K562 treated with DMSO at 1 percent for 4 hours (cell line): Measurements from ENCODE around the gene IGSF9. TPM values are rescaled to one million over a fixed set of nuclear protein-coding genes. Genes with fewer than 3 reads are reported as not detected.

Experiments used
- total RNA-seq: library from RNA; unstranded; fragments of 300-600 nt; gene quantifications from 2 replicates; pipeline ENCODE4 v1.2.3, GENCODE V29; 2022; ENCODE audit not compliant: insufficient read depth

The IGSF9 gene, protein sequence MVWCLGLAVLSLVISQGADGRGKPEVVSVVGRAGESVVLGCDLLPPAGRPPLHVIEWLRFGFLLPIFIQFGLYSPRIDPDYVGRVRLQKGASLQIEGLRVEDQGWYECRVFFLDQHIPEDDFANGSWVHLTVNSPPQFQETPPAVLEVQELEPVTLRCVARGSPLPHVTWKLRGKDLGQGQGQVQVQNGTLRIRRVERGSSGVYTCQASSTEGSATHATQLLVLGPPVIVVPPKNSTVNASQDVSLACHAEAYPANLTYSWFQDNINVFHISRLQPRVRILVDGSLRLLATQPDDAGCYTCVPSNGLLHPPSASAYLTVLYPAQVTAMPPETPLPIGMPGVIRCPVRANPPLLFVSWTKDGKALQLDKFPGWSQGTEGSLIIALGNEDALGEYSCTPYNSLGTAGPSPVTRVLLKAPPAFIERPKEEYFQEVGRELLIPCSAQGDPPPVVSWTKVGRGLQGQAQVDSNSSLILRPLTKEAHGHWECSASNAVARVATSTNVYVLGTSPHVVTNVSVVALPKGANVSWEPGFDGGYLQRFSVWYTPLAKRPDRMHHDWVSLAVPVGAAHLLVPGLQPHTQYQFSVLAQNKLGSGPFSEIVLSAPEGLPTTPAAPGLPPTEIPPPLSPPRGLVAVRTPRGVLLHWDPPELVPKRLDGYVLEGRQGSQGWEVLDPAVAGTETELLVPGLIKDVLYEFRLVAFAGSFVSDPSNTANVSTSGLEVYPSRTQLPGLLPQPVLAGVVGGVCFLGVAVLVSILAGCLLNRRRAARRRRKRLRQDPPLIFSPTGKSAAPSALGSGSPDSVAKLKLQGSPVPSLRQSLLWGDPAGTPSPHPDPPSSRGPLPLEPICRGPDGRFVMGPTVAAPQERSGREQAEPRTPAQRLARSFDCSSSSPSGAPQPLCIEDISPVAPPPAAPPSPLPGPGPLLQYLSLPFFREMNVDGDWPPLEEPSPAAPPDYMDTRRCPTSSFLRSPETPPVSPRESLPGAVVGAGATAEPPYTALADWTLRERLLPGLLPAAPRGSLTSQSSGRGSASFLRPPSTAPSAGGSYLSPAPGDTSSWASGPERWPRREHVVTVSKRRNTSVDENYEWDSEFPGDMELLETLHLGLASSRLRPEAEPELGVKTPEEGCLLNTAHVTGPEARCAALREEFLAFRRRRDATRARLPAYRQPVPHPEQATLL
- total RNA-seq = not detected in 2 replicates

DNA sequence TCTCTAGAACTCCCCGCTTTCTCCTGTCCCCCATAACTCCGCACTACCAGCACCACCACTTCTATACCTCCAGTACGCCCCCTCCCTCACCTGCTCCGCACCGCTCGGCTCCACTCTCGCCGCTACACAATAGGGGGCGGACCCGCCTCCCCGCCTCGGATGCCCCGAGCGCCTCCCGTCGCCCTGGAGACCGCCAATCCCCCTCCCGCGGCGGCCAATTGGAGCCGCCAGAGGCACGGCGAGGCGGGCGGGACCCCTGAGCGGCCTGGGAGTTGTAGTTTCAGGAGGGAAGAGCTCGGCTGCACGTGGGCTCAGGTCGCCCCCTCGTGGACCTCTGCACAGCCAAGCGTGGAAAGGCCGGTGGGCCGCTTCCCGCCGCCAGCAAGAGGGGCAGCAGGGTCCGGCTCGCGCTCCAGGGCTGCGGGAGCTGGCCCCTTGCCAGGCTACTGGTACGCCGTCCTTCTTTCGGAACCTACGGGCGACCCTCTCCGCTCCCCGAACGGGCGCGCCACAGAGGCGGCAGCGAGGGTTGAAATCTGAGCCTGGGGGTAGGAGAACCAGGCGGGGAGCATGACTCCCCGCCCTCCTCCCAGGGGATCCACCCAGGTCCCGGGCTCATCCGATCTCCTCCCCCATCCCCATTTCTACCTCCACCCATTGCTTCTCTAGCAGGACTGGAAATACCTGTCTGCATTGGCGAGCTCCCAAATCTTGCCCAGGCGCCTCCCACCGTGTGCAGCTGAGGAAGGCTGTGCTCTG is at the start of gene IGSF9:
TSS of gene IGSF9 (minus strand) at position 131 of the 759 bp plus-strand sequence. CDS start 2,159 bp downstream, outside the sequence.

DNA sequence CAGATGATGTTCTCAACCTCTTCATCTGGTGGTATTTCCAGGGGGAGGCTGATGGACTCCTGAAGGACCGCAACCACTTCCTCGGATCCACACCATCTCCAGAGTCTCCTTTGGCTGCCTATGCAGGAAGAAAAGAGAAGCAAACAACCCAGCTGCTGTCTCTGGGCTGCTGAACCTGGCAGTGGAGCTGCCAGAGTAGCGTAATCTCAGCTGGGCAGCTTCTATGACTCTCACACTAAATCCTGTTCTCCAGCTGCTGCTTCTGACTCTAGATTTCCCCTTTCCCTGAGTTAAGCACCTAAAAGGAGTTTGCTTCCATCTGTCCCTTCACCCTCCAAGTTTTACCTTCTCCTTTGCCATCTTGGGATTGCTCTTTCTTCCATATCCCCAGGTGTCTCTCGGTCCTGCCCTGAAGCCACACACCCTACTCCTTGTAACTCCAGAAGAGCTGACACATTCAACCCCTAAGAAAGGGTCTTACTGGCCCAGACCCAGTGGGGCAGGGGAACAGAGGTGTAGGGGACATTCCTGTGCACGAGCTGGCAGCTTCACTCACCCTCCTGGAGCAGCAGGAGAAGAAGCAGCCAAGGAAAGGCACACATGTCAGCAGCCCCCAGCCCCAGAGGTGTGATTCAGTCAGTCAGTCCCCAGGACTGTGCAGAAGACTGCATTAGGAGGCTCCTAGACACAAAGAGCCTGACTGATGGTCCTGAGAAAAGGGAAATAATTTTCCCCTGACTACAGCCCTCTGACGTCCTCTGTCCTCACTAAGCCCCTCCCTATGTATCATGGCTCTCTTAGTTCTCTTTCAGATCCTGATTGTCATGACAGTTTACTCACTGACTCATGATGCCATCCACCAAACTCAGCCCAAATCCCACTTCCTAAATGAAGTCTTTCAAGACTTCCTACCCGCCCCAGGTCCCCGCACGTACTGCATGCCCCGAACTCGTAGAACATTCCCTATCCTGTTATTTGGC is 8.4 kb upstream of the IGSF9 start, which contains the start of gene SLAMF9:
TSS of gene SLAMF9 (minus strand) at position 702 of the 980 bp plus-strand sequence. CDS start at position 602, 100 bp downstream.

DNA sequence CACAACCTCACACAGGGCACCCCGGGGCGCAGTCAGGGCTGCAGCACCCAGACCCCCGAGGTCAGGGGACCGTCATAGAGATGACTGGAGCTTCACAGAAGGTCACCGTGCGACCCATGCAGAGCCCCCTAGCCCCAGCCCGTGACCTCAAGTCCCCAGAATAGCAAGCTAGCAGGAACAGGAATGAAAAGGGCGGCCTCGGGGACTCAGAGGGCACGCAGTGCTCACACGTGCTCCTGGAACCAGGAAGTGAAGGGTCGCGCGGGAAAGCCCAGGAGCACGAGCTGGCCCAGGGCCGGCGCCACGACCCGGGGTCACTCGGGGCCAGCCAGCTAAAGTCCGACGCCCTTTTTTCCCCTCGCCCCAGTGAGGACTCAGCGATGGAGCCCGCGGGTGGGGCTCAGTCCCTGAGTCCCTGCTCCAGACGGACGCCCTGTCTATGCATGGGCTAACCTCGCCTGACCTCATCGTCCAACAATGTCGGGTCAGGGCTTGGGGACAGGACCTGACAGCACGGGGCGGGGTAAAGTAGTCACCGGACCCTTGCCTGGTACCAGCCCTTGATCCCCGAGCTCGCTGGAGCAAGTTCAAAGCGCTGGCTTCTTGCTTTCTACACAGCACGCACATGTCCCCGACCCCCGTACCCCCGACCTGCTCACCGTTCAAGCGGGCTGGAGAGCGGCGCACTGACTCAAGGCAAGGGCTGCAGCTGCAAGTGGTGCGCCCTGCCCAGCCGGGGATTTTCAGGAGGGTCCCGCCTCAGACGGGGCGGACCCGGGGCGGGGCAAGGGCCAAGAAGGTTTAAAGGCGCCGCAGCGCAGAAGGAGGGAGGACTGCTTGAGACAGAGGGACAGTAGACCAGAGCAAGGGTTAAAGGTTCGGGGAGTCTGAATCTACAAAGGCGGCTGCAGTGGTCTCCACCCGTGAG is 20.4 kb downstream of the IGSF9 start, which contains the start of gene TAGLN2:
TSS of gene TAGLN2 (minus strand) at position 717 of the 928 bp plus-strand sequence. CDS start 4,998 bp downstream, outside the sequence.

DNA sequence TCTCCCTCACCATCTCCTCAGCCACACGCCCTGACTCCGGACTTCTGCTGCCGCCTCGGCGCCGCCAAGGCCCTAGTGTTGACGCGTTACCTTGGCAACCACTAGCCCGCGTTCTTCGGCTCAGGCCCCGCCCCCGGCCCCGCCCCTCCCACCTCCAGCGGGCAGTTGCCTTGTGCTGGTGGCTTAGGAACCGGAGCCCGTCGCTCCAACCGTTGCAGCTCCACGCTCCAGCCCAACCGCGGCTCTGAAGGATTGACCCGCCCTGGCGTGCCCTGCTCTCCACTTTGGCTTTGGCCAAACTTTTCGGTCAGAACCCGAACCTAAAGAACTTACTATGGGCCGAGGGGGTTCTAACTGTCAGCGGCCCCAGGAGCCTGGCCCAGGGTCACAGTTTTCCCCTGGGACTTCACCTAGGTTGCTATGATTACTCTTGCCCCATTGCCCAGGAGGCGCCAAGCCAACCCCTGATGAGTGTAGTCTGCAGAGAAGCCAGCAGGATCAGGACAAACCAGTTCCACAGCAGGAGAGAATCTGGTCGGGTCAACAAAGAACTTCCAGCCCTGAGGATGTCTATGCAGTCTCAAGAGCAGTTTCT is 45.2 kb downstream of the IGSF9 start, which contains the start of gene CFAP45:
TSS of gene CFAP45 (minus strand) at position 80 of the 595 bp plus-strand sequence. CDS start at position 13, 67 bp downstream.

Other genes starting within 250 kb of the IGSF9 start
- not detected in 2 replicates for gene CRP, start 231.0 kb downstream of the IGSF9 start, total RNA-seq
- gene DUSP23, start 164.7 kb downstream of the IGSF9 start, total RNA-seq = 51.9 and 53.3 TPM in 2 replicates
- not detected in 2 replicates for gene FCRL6, start 143.3 kb downstream of the IGSF9 start, total RNA-seq
- gene SLAMF8, start 118.7 kb downstream of the IGSF9 start, total RNA-seq = not detected in 2 replicates
- not detected in 2 replicates for gene VSIG8, start 83.0 kb downstream of the IGSF9 start, total RNA-seq
- 0.98 TPM in 1 of 2 replicates, not detected in the other for gene CFAP45, start 45.4 kb downstream of the IGSF9 start, total RNA-seq
- 533 and 588 TPM in 2 replicates for gene TAGLN2, start 20.1 kb downstream of the IGSF9 start, total RNA-seq
- gene SLAMF9, start 8.6 kb upstream of the IGSF9 start, total RNA-seq = not detected in 2 replicates
- 1.3 and 1.5 TPM in 2 replicates for gene PIGM, start 86.4 kb upstream of the IGSF9 start, total RNA-seq
- not detected in 2 replicates for gene KCNJ10, start 124.5 kb upstream of the IGSF9 start, total RNA-seq
- not detected in 2 replicates for gene KCNJ9, start 135.9 kb upstream of the IGSF9 start, total RNA-seq
- 15.5 and 16.6 TPM in 2 replicates for gene IGSF8, start 153.0 kb upstream of the IGSF9 start, total RNA-seq
- not detected in 2 replicates for gene ATP1A2, start 170.1 kb upstream of the IGSF9 start, total RNA-seq
- not detected in 2 replicates for gene ATP1A4, start 206.0 kb upstream of the IGSF9 start, total RNA-seq
- gene CASQ1, start 245.0 kb upstream of the IGSF9 start, total RNA-seq = not detected in 2 replicates